Lung (tissue), 12 donors: ENCODE results near the gene RBFOX2. TPM values are rescaled to one million over a fixed set of nuclear protein-coding genes. Genes with fewer than 3 reads are reported as not detected.

Experiments used
- ATAC-seq: fragments of 200-7000 bp; cut with Tn5 transposase; one replicate; pipeline ENCODE4 v1.9.1; 2020; ENCODE audit warnings: moderate number of reproducible peaks; ENCODE audit not compliant: insufficient read depth, low FRiP score
- DNase-seq, 3 donors: peaks; one replicate each; pipeline ENCODE4 v3.0.0-alpha.2; 2013 to 2017
- H3K27ac ChIP-seq, 2 donors: one replicate each; pipeline ENCODE4 v1.5.1; 2013; ENCODE audit warnings: mild to moderate bottlenecking in 2 of 2, moderate library complexity in 2 of 2, control low read depth in 1 of 2, inconsistent platforms in 1 of 2, low read depth in 1 of 2, low read length in 1 of 2
- H3K27me3 ChIP-seq, 3 donors: one replicate each; pipeline ENCODE4 v1.5.1; 2013; ENCODE audit warnings: low read length in 2 of 3; ENCODE audit not compliant: control insufficient read depth in 3 of 3, insufficient read depth in 3 of 3
- H3K36me3 ChIP-seq, 4 donors: one replicate each; pipeline ENCODE4 v1.5.1; 2013; ENCODE audit warnings: low read length in 4 of 4, mild to moderate bottlenecking in 1 of 4, moderate library complexity in 1 of 4; ENCODE audit not compliant: control insufficient read depth in 4 of 4, insufficient read depth in 4 of 4
- H3K4me1 ChIP-seq, 5 donors: one replicate each; pipeline ENCODE4 v1.5.1; 2013; ENCODE audit warnings: low read length in 5 of 5, mild to moderate bottlenecking in 2 of 5, moderate library complexity in 1 of 5; ENCODE audit not compliant: control insufficient read depth in 5 of 5, insufficient read depth in 5 of 5
- H3K4me3 ChIP-seq: one replicate; pipeline ENCODE4 v1.5.1; 2013; ENCODE audit warnings: mild to moderate bottlenecking, control low read depth, moderate library complexity
- H3K9ac ChIP-seq, 2 donors: one replicate each; pipeline ENCODE4 v1.5.1; 2013; ENCODE audit warnings: low read length in 2 of 2, control low read depth in 1 of 2; ENCODE audit not compliant: insufficient read depth in 1 of 2
- H3K9me3 ChIP-seq, 4 donors: one replicate each; pipeline ENCODE4 v1.5.1; 2013; ENCODE audit warnings: low read length in 3 of 4, mild to moderate bottlenecking in 1 of 4, moderate library complexity in 1 of 4; ENCODE audit not compliant: control insufficient read depth in 4 of 4, insufficient read depth in 3 of 4
- WGBS, 2 donors: extraction: QIAGEN DNeasy Blood & Tissue Kit; methylation state at CpG; one replicate each; pipeline ENCODE4 v1.1.7; 2013; 5-methylcytosine and 5-hydroxymethylcytosine counted together
- polyA plus RNA-seq, 2 donors: library from polyadenylated mRNA; stranded (reverse); fragments of 200-250 nt; gene quantifications; one replicate each; pipeline ENCODE4 v1.2.1, GENCODE V29; 2013
- total RNA-seq, 2 donors: library from RNA; depleted of rRNA in 1 of 2; stranded (reverse); fragments of >200 nt in 1 of 2; gene quantifications; one replicate each; pipeline ENCODE4 v1.2.1, GENCODE V29; 2014 to 2021
- TF ChIP-seq, protein P1 (sequence below): IDR thresholded peaks from 2 replicates; pipeline ENCODE4 v1.5.1; 2012; ENCODE audit warnings: mild to moderate bottlenecking; ENCODE audit errors: control extremely low read depth, extremely low read depth
- donor health status: control.
- donor health status: control.
- donor health status: Bipolar disorder and iron deficiency.
- donor health status: healthy.
- donor health status: DM: yes; HTN: yes; CAD: no.

The RBFOX2 gene
- total and polyA plus RNA-seq, 4 donors, result 16.5 to 195 (median 43.3) TPM

DNA sequence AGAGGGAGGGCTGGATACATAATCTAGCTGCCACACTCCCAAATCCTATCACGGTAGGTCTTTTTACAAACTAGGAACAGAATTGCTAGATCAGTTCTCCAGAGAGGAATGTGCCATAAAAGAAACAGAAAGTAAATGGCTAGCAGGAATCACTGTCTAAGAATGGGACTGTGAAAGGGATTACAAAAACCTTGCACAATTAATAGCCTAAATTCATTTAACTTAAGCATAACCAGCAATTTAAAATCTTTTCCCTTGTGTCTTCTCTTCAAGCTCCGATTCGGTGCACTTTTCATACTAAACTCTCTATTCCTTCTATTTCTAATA lies 275.8 kb downstream of the RBFOX2 start:
- H3K4me1 ChIP-seq, result peaks cover 0 to 15% (median 2%) of the 10 kb centered on the region in 5 donors
- DNase-seq (no peak), ATAC-seq (no peak)
- no peaks in the 10 kb centered on the region for H3K9me3 ChIP-seq
- peaks cover 5 to 18% (median 14%) of the 10 kb centered on the region in 4 donors for H3K36me3 ChIP-seq
- peak overlapping the region in 1 of 2 donors; percentile 45 for H3K27ac ChIP-seq
- 69 to 77% methylated on average over 3 of the region's 3 CpGs for WGBS, 2 donors
- no peak overlapping the region for H3K4me3 ChIP-seq
- TF ChIP-seq, protein P1, sequence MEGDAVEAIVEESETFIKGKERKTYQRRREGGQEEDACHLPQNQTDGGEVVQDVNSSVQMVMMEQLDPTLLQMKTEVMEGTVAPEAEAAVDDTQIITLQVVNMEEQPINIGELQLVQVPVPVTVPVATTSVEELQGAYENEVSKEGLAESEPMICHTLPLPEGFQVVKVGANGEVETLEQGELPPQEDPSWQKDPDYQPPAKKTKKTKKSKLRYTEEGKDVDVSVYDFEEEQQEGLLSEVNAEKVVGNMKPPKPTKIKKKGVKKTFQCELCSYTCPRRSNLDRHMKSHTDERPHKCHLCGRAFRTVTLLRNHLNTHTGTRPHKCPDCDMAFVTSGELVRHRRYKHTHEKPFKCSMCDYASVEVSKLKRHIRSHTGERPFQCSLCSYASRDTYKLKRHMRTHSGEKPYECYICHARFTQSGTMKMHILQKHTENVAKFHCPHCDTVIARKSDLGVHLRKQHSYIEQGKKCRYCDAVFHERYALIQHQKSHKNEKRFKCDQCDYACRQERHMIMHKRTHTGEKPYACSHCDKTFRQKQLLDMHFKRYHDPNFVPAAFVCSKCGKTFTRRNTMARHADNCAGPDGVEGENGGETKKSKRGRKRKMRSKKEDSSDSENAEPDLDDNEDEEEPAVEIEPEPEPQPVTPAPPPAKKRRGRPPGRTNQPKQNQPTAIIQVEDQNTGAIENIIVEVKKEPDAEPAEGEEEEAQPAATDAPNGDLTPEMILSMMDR, result no peak
- H3K27me3 ChIP-seq, result no peaks in the 10 kb centered on the region
- H3K9ac ChIP-seq, result no peak overlapping the region

DNA sequence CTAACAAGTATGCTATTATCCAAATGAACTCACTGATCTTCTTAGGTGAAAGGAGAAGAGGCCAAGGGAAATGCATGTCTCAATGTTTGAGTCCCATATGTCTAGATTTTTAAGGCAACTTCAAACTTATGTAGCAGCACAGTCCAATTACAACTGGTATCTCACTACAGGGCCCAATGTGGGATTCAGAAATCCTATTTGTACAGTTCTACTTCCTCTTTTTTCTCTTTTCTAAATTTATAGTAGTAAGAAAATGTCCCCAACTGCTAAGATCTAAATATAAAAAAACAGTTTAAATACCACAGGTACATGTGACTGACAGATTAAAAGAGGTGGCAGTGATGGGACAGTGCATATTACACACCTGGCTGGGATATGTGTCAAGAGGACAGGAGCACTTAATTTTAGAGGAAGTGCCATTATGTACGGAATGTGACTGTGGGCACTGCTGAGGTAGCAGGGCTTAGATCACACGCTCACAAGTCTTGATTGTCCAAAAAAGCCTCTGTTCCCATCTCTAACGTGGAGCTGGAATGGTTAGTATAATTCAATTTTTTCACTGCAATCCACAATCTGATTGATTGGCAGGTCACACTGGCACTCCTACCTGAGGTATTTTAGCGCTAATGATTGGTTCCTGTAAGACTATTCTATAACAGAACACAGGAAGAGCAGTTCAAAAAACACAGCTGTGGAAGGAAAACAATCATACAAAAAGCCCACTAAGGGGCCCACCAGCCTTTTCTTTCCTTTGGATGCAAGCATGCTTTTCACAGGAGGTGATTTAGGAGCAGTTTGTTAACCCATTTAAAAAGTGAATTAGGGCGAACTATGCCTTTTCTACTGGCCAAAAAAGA lies 276.4 kb downstream of the RBFOX2 start:
- Histone ChIP-seq H3K9me3 (no peaks in the 10 kb centered on the region), H3K4me3 (no peak overlapping the region), H3K9ac (no peak overlapping the region), H3K4me1 (peaks cover 0 to 15% (median 2%) of the 10 kb centered on the region in 5 donors), H3K27ac (peak overlapping the region in 1 of 2 donors; percentile 45), H3K27me3 (no peaks in the 10 kb centered on the region), H3K36me3 (peaks cover 5 to 18% (median 14%) of the 10 kb centered on the region in 4 donors)
- ATAC-seq (no peak), DNase-seq (peak in 1 of 3 donors; percentile 29)
- 30 to 61% methylated on average over 5 of the region's 5 CpGs for WGBS, 2 donors
- TF ChIP-seq, protein P1, result no peak

DNA sequence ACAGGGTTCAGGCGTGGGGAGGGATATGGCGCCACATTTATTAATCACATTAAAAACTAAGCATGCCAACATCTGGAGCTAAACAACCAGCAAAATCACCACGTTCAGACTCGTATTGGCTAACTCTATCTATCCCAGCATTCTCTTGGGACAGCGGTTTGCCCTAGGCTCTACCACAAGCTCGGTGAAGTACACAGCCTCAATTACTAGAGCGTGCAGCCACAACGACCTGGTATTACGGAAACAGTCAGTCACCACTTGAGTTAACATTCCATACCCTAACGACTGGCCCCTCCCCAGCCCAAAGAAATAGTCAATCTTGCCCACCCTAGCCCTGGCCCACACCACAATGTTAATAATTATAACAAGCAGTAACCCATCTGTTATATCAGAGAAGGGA lies 278.8 kb downstream of the RBFOX2 start:
- 83% methylated on average over 10 of the region's 10 CpGs for whole genome bisulfite sequencing, 2 donors
- peaks cover 0 to 24% (median 5%) of the 10 kb centered on the region in 5 donors for H3K4me1 ChIP-seq
- H3K4me3 ChIP-seq, result no peak overlapping the region
- H3K27ac ChIP-seq, result no peak overlapping the region
- DNase-seq (no peak), ATAC-seq (no peak)
- TF ChIP-seq, protein P1, result no peak
- H3K9ac ChIP-seq, result no peak overlapping the region
- H3K9me3 ChIP-seq, result no peaks in the 10 kb centered on the region
- peaks cover 9 to 30% (median 15%) of the 10 kb centered on the region in 4 donors for H3K36me3 ChIP-seq
- no peaks in the 10 kb centered on the region for H3K27me3 ChIP-seq
